GM21619 (cell line): ENCODE results near the gene PCSK5.
"Not testable (repeated sequence)": the region's sequence is repeated elsewhere in the genome, so short reads cannot be mapped to it uniquely, and the experiment has no call there.

Experiments
- ATAC-seq: cut with Tn5 transposase; IDR thresholded peaks from one replicate; pipeline ENCODE4 v1.9.1; 2021; ENCODE audit not compliant: unreplicated experiment

The PCSK5 gene

DNA sequence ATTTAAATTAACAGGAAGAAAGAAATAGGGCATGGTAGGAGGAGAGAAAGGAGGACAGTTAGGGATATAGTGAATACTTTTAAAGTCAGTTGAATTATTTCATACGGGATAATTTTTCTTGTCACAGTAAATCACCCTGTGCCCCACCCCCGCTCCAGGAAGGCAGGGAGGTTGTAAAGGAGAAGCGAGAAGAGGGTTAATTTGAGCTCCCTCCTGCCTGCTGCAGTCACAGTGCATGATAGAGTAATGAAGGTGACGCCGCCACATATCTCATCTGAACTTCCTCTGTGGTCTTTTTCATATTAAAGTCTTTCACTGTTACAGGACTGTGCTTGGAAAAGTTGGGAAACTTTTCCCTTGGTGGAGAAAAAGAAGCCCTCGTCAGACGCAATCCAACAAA, 896 bp upstream of the PCSK5 start:
- ATAC-seq, result no peak

DNA sequence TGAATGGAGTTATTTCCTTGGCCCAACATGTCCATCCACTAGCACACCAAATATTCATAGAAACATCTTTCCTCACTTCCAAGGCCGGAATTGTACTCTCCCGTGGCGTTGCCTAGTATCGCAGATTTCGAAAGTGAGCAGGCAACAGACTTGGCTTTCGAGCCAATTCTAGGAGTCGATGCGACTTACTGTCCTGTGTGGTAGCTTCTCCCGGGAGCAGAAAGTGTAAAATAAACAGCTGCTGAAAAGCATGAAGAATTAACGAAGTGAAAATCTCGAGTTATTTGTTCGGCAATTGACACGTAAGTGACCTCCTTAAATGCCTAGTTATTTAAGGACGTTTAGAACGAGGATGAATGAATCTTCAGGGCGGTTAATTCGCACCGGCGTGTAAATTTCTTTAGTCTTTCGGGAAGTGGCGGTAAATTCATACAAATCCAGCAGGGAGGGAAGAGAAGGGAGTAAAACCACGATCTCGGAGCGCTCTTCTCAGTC, 449 bp upstream of the PCSK5 start:
- ATAC-seq, result no peak

DNA sequence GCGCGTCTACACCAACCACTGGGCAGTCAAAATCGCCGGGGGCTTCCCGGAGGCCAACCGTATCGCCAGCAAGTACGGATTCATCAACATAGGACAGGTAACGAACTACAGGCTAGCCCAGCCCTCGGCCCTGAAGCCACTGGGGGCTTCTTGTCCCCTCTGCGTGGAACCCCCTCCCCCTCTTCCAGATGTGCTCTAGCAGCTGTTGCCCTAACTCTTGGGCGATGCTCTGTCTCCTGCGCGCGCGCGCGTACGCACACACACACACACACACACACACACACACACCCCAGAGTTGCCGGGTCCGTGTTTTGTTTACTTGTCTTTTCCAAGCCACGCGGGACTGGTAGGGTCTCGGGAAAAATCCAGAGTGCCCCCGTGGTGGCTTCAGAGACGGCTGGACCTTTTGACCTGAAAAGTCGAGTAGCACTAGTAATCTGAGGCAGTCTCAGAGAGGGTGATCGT, 836 bp downstream of the PCSK5 start:
- ATAC-seq, result no peak

DNA sequence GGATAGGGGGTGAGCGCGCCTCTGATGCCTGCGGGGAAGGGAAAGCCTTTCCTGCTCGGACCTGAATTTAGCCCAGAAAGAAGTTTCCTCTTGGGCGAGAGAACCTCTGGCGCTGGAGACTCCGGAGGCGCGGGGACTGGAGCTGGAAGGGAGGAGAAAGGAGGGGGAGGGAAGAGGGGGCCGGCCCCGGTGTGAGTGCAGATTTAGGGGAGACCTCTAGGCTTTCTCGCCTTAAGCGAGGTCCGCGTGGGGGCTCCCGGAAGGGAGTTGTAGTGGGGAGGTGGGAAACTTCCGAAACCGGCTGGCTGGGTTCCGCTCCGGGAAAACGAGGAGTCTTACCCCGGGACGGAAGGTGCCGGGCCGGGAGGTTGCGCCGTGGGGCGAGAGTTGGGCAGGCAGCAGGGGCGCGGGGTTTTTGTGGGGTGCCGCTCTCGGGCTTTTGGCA, 1.3 kb downstream of the PCSK5 start:
- ATAC-seq, result no peak

DNA sequence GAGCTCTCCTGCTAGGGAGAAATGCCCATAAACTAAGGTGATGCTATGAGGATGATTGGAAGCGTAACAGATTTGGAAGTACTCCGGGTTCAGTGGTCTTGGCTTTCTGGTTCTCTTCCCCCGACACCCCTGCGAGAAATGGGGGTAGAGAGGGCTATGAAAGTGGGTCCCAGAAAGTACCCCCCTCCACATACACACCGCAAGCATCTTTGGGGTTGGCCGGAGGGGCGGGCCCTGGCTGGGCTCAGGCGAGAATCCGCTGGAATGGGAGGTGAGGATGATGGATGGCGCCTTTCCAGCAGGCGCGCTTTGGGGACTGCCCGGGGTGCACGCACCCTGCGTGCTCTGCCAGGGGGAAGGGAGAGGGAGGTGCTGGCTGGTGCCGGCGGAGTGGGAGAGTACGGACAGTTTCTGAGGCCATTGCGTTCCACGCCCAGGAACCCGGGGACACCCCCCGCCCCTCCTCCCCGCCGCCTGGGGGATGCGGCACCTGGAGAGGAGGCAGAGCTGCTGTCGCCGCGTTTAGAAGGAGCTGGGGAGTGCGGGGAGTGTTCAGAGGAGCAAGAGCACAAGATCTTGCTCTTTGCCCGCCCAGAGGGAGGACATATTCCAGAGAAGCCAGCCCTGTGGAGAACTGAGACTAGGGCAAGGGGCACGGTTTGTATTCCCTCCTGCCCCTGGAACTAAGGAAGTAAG, 1.9 kb downstream of the PCSK5 start:
- ATAC-seq, result no peak

DNA sequence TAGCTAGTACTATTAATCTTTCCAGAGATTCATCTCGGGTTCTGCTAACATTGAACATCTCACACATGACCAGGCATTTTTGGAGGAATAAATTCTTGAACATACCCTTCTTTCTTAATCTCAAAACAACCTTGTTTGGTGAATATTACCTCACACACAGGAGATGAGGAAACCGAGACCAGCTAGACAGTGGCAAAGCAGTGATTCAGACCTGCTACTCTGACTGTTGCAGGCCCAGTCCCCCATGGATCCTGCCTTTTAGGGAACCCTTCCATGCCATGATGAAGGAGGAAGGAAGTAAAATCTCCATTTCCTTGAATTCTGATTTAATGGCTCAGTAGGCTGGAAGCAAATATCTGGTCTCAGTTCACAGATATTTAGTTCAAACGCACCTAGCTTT, 2.6 kb downstream of the PCSK5 start:
- ATAC-seq, result no peak

DNA sequence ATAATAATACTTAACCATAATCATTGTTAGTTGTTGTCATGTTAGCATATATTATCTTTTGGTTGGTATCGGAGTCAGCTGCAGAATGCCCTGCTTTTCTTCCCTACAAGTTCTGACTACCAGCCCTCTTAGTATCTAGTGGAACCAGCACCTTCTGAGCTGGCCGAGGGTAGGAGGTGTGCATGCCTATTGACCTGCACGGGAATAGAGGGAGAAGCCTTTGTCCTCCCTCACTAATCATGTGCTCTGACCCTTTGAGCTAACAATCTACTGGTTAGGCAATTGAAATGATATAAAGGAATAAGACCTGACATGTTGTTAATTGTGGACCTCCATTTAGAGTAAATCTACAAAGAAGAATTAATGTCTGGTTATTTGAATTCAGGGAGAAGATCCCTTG, 4.1 kb downstream of the PCSK5 start:
- no peak for ATAC-seq

DNA sequence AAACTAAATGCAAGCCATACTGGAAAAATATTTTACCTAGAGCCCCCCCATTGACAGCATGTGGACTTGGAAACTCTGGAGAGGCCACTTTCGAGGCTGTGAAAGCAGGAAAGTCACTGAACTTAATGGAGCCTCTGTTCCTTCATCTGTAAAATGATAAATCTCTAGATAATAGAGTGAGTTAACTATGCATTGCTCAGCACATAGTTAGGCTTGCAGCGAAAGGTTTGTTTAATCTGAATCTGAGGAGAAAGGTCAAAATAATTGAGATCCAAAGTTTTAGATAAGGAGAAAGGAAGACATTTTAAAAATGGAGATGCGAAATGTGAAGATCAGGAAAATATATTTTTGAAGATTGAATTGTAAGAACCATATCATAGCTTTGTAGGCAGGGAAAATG, 4.6 kb downstream of the PCSK5 start:
- no peak for ATAC-seq

DNA sequence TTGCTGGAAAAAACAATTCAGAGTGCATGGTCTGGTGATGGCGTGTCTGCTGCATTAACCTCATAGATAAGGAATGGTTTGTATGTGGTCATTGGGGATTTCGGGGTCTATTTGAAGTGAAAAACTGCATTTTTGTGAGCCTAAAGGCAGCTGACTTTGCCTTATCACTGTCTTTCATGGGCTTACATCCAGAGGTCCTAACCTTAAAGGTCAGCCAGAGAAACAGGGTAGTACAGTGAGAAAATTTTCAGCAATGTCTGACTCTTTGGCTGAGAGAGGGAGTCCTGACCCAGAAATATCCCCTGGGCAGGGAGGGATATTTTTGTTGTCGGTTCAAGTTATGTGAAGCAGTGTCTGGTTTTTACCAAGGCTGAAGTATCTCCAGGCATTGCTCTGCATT, 5.7 kb downstream of the PCSK5 start:
- ATAC-seq, result no peak

DNA sequence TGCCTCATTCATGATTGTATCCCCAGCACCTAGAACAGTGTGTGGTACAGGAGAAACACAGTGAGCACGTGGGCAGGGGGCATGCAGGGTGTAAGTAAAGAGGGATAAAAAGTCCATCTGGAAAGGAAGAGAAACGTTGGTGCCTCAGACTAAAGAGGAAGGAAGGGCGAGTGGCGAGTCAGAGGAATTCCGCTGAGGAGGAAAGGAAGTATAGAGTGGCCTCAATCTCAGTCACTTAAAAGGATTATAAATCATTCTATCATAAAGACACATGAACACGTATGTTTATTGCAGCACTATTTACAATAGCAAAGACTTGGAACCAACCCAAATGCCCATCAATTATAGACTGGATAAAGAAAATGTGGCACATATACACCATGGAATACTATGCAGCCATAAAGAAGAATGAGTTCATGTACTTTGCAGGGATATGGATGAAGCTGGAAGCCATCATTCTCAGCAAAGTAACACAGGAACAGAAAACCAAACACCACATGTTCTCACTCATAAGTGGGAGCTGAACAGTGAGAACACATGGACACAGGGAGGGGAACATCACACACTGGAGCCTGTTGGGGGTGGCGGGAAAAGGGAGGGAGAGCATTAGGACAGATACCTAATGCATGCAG, 10.5 kb downstream of the PCSK5 start:
- not testable (repeated sequence) for ATAC-seq

DNA sequence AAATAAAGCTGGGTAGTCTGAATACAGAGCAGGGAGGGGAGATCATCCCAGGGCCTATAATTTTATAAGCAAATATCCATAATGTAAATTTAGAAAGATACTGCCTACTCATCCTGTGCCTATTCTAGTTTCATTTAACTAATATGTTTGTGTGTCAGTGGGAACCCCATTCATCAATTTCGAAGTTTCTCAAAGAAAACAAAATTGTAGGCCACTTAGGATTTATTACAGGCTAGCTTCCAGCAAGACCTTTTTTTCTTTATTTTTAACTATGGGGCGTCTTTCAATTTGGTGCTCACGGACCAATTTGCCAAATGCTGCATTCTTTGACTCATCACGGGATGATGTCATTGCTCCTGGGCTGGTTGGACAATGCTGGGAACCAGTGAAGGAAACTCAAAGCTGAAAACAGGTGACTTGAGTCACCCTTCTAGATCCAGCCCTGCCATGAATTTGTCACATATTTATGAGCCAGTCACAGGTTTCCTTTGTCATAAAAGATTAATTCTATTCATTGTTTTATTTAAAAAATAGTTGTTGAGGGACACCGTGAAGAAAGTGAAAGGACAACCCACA, 13.4 kb downstream of the PCSK5 start:
- ATAC-seq, result no peak

DNA sequence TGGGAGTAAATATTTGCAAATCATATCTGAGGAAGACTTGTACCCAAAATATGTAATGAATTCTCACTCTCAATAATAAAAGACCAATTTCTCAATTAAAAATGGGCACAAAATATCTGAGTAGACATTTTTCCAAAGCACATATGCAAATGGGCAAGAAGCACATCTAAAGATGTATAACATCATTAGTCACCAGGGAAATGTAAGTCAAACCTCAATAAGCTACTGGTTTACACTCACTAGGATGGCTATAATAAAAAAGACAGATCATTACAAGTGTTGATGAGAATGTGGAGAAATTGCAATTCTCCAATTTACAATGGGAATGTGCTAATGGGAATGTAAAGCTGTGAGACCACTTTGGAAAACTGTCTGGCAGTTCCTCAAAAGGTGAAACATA, 13.9 kb downstream of the PCSK5 start:
- ATAC-seq, result no peak

DNA sequence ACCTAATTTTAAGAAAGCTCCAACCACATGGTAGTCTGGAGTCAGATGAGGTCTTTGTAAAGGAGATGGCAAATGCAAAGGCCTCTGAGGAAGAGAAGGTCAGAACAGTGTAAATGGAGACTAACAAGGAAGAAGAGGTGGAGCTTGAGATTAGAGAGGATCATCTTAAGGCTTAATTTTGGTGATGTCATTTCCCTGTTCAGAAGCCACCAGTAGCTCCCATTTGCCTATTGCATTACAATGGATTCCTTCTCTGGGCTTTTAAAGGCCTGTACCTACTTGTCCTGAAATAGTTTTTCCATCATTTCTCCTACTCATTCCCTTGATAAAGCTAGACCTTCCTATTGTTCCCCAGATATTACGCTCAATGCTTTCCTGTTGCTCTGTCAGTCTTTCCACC, 16.1 kb downstream of the PCSK5 start:
- no peak for ATAC-seq

DNA sequence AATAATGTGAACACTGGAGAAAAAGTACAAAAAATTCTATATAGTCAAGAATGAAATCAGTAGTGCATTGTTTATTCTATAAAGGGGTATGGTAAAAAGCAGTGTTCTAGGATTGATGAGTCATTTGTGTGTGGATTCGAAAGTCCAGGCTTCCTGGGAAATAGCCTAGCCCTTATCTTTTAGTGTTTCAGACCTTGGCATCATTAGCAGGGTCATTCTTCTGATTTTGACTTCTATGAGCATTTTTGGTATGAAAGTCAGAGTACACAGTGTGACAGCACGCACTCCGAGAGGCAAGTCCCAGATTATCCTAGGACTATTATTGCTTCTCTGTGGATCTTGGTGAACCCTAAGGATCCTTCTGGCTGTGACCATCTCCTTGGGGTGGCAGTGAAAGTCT, 16.9 kb downstream of the PCSK5 start:
- no peak for ATAC-seq

DNA sequence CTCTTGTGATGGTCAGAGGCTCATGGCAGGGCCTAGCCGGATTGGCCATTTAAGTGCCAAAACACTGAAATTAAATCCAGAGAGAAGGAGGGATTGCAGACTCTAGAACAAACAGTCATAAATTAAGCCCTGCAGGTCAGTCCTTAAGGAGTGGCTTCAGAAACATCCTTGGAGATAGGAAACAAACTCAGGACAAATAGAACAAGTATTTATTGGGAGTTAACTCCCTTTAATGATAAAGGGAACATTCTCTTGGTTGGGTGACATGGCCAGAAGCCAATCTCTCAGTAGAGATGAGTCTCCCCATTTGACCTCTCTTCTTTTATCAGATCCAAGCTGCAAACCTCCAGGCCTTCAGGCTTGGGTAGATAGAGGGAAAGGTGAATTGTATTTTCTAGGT, 17.4 kb downstream of the PCSK5 start:
- no peak for ATAC-seq

DNA sequence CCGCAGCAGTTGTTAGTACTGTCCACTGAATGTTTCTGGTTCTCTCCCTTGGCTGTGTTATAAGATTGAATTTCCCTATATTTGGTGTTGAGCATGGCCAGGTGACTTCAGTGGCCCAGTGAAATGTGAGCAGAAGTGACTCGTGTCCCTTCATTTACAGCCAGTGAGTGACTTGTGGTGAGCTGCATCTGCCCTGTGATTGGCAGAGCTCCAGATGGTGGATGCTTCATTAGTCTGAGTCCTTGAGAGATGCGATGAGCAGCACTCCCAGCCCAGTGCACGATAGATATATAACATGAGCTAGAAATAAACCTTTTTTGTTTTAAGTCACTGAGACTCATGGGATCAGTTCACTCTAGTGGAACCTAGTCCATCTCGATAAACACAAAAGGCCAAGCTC, 19.3 kb downstream of the PCSK5 start:
- ATAC-seq, result no peak

DNA sequence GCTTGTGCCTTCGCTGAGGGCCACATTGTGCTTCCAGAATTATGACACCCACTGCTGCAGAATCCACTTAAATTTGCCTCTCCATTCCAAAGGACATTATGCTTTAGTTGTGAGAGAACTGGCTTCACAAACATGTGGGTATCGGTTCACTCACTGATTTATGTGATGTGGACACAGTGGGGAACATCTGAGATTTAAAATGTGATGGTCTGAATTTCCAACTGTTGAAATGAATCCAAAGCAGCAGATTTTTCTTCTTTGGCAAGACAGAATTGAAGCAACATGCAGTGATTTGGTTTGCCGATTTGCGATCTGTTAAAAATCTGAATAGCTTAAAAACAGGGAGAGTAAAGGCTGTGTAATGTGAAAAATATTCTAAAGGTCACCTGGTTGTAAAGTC, 20.3 kb downstream of the PCSK5 start:
- ATAC-seq, result no peak

DNA sequence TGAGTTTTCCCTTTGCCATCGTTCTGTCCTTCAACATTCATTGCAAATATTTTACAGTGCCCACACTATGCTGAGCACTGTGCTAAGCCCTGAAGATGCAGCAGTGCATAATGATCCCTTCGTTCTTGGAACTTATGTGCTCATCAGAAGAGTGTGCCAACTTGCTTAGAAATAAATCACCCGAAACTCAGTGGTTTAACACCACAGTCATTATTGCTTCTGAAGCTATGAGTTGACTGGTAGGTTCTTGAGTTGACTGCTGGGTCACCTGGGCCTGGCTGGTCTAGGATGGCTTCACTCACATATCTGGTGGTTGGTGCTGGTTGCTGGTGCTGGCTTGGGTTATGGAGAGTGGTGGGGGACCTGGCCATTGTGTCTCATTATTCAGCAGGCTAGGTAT, 20.9 kb downstream of the PCSK5 start:
- no peak for ATAC-seq

DNA sequence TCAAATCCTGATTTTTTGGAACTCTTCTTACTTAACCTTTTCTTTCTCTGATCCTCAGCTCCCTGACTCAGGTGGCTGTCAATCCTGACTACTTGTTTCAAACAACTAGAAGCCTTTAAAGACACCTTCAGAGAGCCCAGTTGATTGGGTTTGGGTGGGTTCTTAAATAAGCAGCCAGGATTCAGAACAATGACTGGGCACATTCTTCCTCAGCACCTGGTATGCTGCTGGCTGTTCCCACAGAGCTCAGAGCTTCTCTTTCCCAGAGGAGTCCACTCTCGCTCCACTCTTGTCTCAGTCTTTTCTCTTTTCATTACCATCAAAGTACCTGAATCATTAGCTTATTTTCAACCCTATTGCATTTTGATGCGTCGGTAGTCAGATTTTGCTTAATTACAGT, 22.5 kb downstream of the PCSK5 start:
- ATAC-seq, result no peak

DNA sequence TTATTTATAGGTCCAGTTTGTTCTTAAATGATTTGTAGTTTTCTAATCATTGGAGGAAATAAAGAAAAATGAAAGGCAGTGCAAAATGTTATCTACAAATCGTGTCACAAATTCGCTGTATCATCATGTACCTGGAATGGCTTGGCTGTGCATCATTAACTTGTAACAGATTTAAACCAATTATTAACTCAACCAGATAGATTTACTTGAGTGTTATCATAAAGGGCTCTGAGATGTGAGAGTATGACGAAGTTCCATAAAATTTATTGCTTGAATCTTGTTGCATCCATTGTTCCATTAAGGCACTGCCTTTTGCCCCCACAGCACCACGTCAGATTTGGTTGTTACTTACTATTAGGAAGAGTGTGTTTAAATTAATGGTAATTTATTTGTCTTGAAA, 23.5 kb downstream of the PCSK5 start:
- ATAC-seq, result no peak

DNA sequence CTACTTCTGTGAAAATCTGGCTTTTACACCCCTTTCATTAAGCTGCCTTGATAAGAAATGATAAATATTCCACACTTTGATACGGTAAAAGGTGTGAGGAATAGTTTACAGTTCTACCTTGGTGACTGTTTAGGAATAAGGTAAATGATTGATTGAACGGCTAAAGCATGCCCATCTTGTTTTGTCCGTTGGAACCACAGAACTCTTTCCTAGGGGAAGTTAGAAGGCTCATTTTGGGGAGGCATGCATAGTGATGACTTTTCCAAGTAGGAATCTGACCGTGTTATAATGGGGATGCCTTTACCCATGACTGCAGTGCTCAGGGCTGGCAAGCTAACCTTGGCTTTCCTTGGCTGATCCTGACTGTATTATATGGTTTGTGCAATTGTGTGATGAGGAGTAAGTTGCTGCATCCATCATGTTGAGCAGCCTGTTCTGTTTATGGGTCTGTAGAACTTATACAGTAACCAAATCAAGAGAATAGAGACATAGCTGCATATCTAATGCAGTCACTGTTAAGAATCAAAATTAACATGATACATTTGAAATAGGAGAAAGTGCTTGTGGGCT, 24.5 kb downstream of the PCSK5 start:
- ATAC-seq, result no peak

DNA sequence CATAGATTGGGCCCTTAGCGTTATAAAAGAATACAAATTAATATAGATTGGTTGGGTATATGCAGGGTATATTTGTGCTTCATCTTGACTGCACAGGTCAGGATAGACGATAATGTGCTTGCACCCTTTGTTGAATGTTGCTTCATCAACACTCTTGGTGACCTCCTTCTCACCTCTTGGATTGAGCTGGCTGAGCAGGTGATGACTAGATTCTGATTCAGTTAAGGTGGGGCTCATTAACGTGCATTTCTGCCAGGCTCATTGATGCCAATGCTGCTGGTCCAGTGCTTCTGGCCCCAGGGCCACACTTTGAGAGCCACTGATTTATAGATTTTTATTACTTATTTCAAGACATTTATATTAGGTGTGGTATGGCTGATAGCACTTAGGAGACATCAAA, 27.7 kb downstream of the PCSK5 start:
- no peak for ATAC-seq
